ENCODE data around the gene TIPIN.
"Not testable (repeated sequence)": the region's sequence is repeated elsewhere in the genome, so short reads cannot be mapped to it uniquely, and the experiment has no call there.

Gene TIPIN

GRCh38 chr15:66356359-66357236 is at the start of gene TIPIN:
TIPIN (minus strand) TSS chr15:66356685; CDS start chr15:66352947, 3,738 bp downstream.
- in situ Hi-C loops (cut with MboI; ENCODE audit: low sequenced_read_pairs), result no loop called here

GRCh38 chr15:66405615-66406014 is 49.1 kb upstream of the TIPIN start:
- in situ Hi-C loops (cut with MboI; ENCODE audit: low sequenced_read_pairs), result no loop called here

- in situ Hi-C loops (cut with MboI; ENCODE audit: low sequenced_read_pairs), result no loop called here
Measured at GRCh38 chr15:66405007-66405406, 48.5 kb upstream of the TIPIN start.

GRCh38 chr15:66404532-66404931 is 48.0 kb upstream of the TIPIN start:
- in situ Hi-C loops (cut with MboI; ENCODE audit: low sequenced_read_pairs), result no loop called here

GRCh38 chr15:66404122-66404521 is 47.6 kb upstream of the TIPIN start:
- in situ Hi-C loops (cut with MboI; ENCODE audit: low sequenced_read_pairs), result no loop called here

- in situ Hi-C loops (cut with MboI; ENCODE audit: low sequenced_read_pairs), result no loop called here
Measured at GRCh38 chr15:66403323-66403722, 46.8 kb upstream of the TIPIN start.

GRCh38 chr15:66402761-66403284 is 46.3 kb upstream of the TIPIN start:
- in situ Hi-C loops (cut with MboI; ENCODE audit: low sequenced_read_pairs), result no loop called here

- in situ Hi-C loops (cut with MboI; ENCODE audit: low sequenced_read_pairs), result no loop called here
Measured at GRCh38 chr15:66401130-66402021, 44.9 kb upstream of the TIPIN start.

- in situ Hi-C loops (cut with MboI; ENCODE audit: low sequenced_read_pairs), result no loop called here
Measured at GRCh38 chr15:66400351-66400774, 43.9 kb upstream of the TIPIN start.

- in situ Hi-C loops (cut with MboI; ENCODE audit: low sequenced_read_pairs), result no loop called here
Measured at GRCh38 chr15:66399276-66399675, 42.8 kb upstream of the TIPIN start.

GRCh38 chr15:66394915-66395314 is 38.4 kb upstream of the TIPIN start:
- in situ Hi-C loops (cut with MboI; ENCODE audit: low sequenced_read_pairs), result no loop called here

GRCh38 chr15:66394472-66394871 is 38.0 kb upstream of the TIPIN start:
- in situ Hi-C loops (cut with MboI; ENCODE audit: low sequenced_read_pairs), result no loop called here

- in situ Hi-C loops (cut with MboI; ENCODE audit: low sequenced_read_pairs), result not testable (repeated sequence)
Measured at GRCh38 chr15:66393037-66393436, 36.6 kb upstream of the TIPIN start.

- in situ Hi-C loops (cut with MboI; ENCODE audit: low sequenced_read_pairs), result no loop called here
Measured at GRCh38 chr15:66390678-66391077, 34.2 kb upstream of the TIPIN start.

GRCh38 chr15:66389859-66390381 is 33.4 kb upstream of the TIPIN start:
- in situ Hi-C loops (cut with MboI; ENCODE audit: low sequenced_read_pairs), result loop anchor here (10.0 kb wide), 1 partner anchor 95 kb away; no protein-coding TSS in a partner anchor

- in situ Hi-C loops (cut with MboI; ENCODE audit: low sequenced_read_pairs), result loop anchor here (10.0 kb wide), 1 partner anchor 96 kb away; no protein-coding TSS in a partner anchor
Measured at GRCh38 chr15:66389098-66389858, 32.8 kb upstream of the TIPIN start.

- in situ Hi-C loops (cut with MboI; ENCODE audit: low sequenced_read_pairs), result loop anchor here (10.0 kb wide), 1 partner anchor 96 kb away; no protein-coding TSS in a partner anchor
Measured at GRCh38 chr15:66388576-66388975, 32.1 kb upstream of the TIPIN start.

- in situ Hi-C loops (cut with MboI; ENCODE audit: low sequenced_read_pairs), result loop anchor here (10.0 kb wide), 1 partner anchor 97 kb away; no protein-coding TSS in a partner anchor
Measured at GRCh38 chr15:66388043-66388363, 31.5 kb upstream of the TIPIN start.

- in situ Hi-C loops (cut with MboI; ENCODE audit: low sequenced_read_pairs), result loop anchor here (10.0 kb wide), 1 partner anchor 97 kb away; no protein-coding TSS in a partner anchor
Measured at GRCh38 chr15:66387163-66388042, 30.9 kb upstream of the TIPIN start.
